Stimulated activated CD8-positive, alpha-beta memory T cell treated with anti-CD3 and anti-CD28 coated beads, Interleukin-7, amount 100 ng/mL, for 48 hours (primary cell): ENCODE data around the gene SAMD15.
"Not testable (repeated sequence)": the region's sequence is repeated elsewhere in the genome, so short reads cannot be mapped to it uniquely, and the experiment has no call there.

Experiments
- DNase-seq, 2 donors: peaks; one replicate each; pipeline ENCODE4 v3.0.0-alpha.2; 2020; ENCODE audit warnings: low read depth in 1 of 2; ENCODE audit errors: extremely low read depth in 1 of 2

The SAMD15 gene

GRCh38 chr14:77376771-77377501 lies at the start of gene SAMD15, which contains the start of gene TMED8:
TSS of gene SAMD15 (plus strand) at chr14:77377379. CDS start at chr14:77377419, 40 bp downstream.
TSS of gene TMED8 (minus strand) at chr14:77377094. CDS start at chr14:77377053, 41 bp downstream.
- peak; percentile 64 to 69 for DNase-seq

DNA sequence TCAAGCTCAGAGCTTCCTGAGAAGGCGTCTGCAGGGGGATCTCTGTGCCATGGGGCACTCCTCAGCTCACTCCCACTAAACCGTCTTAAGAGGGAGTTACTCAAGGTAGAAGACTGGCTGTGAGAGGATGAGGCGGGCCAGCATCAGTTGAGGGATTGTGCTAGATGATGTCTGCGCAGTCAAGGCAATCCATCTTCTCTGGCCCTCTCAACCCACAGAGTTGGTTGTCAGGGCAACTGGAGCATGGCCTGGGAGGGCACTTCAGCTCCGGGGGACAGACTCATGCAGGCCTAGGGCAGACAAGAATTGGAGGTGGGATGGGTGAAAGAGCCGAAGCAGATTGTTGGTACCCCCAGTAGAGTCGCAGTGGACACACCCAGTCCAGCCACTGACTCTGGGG lies 47.3 kb upstream of the SAMD15 start:
- DNase-seq = no peak

- no peak for DNase-seq
Observed at GRCh38 chr14:77335576-77335975, 41.6 kb upstream of the SAMD15 start.

GRCh38 chr14:77337255-77337654 lies 39.9 kb upstream of the SAMD15 start:
- DNase-seq = not testable (repeated sequence)

- no peak for DNase-seq
Observed at GRCh38 chr14:77337880-77338279, 39.3 kb upstream of the SAMD15 start.

DNA sequence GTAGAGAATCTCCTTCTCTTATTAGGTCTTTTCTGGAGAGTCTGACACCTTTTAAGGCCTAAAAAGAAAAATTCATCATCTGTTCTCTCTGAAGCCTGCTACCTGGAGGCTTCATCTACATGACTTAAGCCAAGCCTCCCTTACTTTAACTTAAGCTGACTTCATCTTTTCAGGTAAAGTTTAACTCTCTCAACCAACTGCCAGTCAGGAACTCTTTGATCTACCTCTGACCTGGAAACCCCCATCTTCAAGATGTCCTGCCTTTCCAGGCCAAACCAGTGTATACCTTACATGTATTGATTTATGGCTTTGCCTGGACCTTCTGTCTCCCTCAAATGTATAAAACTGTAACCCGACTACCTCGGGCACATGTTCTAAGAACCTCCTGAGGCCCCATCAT lies 38.9 kb upstream of the SAMD15 start:
- no peak for DNase-seq

DNA sequence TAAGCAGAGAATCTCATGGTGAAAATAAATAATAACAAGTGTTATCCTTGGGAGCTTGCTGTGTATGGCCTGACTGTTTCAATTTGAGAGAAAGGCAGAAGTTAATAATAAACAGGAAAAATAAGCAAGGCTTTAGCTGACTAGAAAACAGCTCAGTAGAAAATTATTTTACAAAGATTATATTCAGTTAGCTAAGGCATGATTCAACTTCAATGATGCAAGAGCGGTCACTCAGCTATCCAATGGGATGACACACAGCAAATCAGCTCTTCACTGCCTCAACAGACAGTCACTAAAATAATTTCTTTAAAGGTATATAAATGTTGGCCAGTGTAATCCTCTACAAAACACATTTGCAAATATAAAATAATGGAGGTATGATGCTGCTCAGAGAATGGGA lies 37.8 kb upstream of the SAMD15 start:
- no peak for DNase-seq

DNA sequence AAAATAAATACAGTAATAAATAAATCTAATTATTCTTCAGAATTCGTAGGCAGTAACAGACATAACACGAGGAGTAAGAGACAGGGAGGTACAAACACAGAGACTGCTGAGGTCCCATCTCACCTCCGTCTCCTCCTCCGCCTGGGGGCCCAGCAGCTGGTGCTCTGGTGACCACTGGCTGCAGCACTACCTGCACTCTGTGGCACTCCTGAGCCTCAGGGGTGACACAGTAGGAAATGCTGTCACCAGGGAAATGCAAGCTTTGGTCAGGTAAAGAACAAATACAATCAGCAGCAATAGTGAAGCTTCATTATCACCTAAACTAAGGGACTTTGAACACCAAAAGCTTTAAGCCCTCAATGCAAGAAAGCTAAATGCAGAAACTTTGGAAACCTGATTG lies 36.8 kb upstream of the SAMD15 start:
- no peak for DNase-seq

- DNase-seq = no peak
Observed at GRCh38 chr14:77342726-77343397, 34.3 kb upstream of the SAMD15 start.

- DNase-seq = no peak
Observed at GRCh38 chr14:77343662-77344061, 33.5 kb upstream of the SAMD15 start.

DNA sequence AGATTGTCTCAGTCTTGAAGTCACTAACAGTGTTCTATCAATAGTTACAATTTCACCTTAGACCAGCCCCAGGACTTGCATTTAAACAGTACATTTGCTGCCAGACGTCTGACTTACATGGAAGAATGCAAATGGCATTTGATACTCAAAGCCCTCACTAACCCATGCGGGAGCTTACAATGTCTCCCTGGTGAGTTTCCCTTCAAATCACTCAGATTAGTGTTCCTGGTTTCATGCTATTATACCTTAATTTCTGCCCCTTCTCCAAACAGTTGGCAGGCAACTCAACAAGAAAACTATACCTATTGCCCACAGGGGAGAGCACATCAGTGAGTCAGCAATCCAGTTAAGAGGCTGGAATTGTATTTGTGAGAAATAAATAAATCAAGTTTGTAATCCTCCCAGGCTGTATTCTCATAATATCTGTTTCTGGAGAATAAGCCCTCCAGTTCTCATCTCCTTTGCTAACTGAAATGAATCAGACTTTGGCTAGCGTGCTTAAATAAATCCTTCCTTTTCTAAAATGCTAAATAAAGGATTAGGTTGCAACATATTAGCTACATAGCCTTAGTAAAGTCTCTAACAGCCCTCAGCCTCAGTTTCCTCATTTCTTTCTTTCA lies 32.7 kb upstream of the SAMD15 start:
- DNase-seq = no peak

- DNase-seq = no peak
Observed at GRCh38 chr14:77346495-77346894, 30.7 kb upstream of the SAMD15 start.

DNA sequence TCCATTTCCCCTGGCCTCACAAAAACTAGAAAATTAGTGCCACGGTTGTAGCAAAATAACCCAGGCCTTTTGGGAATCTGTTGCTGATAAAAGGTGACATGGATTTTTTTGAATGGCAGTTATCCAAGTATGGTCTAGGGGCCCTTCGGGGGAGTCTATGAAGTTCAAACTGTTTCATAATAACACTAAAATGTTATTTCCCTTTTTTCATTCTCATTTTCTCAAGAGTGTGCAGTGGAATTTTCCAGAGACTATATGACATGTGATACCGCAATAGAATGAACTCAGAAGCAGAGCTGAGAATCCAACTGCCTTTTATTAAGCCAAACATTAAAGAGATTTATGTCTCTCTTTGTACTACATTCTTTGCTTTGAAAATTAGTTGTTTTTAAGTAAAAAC lies 29.4 kb upstream of the SAMD15 start:
- DNase-seq = no peak

GRCh38 chr14:77353469-77354141 lies 23.6 kb upstream of the SAMD15 start:
- DNase-seq = no peak

DNA sequence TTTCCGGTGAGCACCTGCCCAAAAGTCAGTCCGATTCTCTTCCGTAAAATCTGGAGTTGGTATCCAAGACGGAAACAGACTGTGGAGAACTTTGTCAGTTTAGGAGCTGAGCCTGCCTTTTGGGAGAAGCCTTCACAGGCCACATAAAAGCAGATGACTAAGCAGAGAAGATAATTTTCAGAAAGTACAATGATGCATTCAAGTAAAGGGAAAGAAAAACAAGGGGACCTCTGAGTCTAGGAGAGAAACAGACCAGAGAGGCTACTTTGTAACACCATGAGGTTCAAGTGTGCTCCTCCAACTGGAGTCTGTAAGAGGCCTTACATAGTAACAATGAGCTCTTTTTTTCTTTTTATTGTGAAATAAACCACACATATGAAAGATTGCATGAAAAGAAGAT lies 21.4 kb upstream of the SAMD15 start:
- DNase-seq = no peak

DNA sequence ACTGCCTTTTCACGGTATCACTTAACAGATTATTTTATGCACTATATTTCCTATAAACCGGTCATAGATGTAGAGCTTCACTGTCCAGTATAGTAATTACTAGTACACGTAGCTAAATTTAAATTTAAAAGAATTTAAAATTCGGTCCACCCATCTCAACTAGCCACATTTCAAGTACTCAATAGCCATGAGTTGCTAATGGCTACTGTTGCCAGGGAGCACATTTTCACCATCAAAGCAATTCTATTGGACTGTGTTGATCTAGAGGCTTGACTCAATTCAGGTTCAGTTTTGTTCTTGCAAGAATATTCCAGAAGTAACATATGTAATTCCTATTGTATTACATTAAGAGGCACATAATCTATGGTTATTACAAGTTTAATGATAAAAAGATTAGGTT lies 20.3 kb upstream of the SAMD15 start:
- no peak for DNase-seq

- no peak for DNase-seq
Observed at GRCh38 chr14:77359626-77360025, 17.6 kb upstream of the SAMD15 start.

- DNase-seq = no peak
Observed at GRCh38 chr14:77364146-77364545, 13.0 kb upstream of the SAMD15 start.

DNA sequence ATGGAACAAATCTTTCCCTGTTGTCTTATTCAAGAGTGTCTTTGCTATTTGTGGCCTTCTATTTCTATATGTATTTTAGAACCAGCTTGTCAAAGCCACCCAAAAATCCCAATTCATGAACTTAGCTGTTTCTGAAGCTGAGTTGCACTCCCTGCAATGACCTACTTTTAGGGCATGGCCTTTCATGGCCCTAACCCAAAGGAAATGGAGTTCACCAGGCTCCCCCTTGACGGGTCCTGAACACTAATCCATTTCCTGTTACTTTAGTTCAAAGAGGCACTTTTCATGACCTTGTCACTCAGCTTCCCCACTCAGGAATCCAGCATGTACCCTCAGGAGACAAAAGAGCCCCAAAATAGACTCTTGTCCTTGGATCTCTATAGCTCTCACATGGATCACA lies 7.9 kb upstream of the SAMD15 start:
- no peak for DNase-seq

DNA sequence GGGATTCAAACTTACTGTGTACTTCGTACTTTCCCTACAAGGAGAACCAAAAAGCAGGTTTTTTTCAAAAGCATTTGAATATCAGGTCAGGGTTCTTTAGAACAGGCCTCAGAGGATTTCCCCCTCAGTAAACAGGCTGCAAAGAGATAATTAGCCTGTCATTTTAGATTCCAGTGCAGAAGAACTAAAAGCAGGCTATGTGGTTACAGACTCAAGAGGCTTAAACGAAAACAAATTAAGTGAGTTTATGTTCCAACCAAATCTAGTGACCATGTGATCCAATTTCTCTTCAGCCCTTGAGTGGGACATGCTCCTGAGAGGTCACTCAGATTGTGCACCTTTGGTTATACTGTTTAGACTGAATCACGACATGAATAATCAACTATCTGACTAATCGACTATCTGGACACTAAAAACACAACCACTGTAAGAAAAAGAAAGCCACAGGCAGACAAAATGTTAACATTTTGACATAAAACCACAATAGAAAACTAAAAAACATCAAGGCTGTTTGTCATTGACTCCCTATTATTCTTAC lies 4.8 kb upstream of the SAMD15 start:
- no peak for DNase-seq
